T-helper 17 cell (primary cell): ENCODE results near the gene VSIR. TPM values are rescaled to one million over a fixed set of nuclear protein-coding genes. Genes with fewer than 3 reads are reported as not detected.

ENCODE experiments used
- ATAC-seq: fragments of 150-1000 bp; cut with Tn5 transposase; 2 replicates; pipeline ENCODE4 v1.10.0; 2021; ENCODE audit warnings: mild to moderate bottlenecking, moderate library complexity
- DNase-seq, 3 donors: peaks; one replicate each; pipeline versions ENCODE4 v3.0.0 to v3.0.0-alpha.2; 2020 to 2021
- H3K9me3 ChIP-seq: one replicate; pipeline ENCODE4 v1.7.0; 2013; ENCODE audit warnings: low read length, mild to moderate bottlenecking; ENCODE audit not compliant: control insufficient read depth, poor library complexity, severe bottlenecking
- H3K27ac Mint-ChIP-seq: one replicate; pipeline ENCODE4 v1.8.0; 2022; ENCODE audit warnings: mild to moderate bottlenecking, moderate library complexity, mixed read lengths
- H3K27me3 Mint-ChIP-seq: one replicate; pipeline ENCODE4 v1.8.0; 2022; ENCODE audit warnings: mixed read lengths
- H3K36me3 Mint-ChIP-seq: one replicate; pipeline ENCODE4 v1.8.0; 2022; ENCODE audit warnings: low read depth, mixed read lengths
- H3K4me1 Mint-ChIP-seq: one replicate; pipeline ENCODE4 v1.8.0; 2022; ENCODE audit warnings: mild to moderate bottlenecking, mixed read lengths
- H3K4me3 Mint-ChIP-seq: one replicate; pipeline ENCODE4 v1.8.0; 2022; ENCODE audit warnings: mild to moderate bottlenecking, moderate library complexity, mixed read lengths
- total RNA-seq, 4 donors: library from RNA in 2 of 4; stranded (reverse) in 2 of 4; gene quantifications; one replicate each; pipeline ENCODE4 v1.2.3 and lab custom pipeline; 2022 to 2026

Gene VSIR
- total RNA-seq, 2 donors from 2014 or later = 119 to 124 TPM

DNA sequence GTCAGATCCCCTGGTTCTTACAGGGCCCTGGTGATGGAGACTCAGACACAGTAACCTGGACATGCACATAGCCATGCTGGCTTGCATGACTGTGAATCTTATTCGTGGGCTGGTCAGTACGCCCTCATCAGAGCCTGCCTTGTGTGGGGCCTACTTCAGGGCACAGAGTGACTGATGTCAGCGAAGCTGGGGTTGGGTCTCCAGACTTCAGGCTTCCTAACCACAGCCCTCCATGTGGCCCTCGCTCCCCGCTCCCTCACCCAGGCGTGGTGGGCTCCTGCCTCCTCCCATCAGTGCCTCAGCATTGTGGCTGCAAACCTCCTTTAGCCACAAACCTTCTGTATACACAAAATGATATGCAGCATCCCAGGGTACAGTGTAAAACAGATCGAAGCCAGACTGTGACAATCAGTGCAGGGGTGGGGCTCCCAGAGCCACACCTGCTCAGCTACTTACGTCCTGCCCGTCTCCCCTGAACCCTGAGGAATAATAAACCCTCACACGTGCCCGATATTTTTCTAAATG, 46.7 kb downstream of the VSIR start:
- ATAC-seq (peak; percentile 64), DNase-seq (peak in 1 of 3 donors; percentile 31)
- Mint-ChIP-seq H3K4me1 (peaks cover 56% of the 10 kb centered on the region), H3K27me3 (no peaks in the 10 kb centered on the region), H3K36me3 (peaks cover 2% of the 10 kb centered on the region), H3K4me3 (peak overlapping the region; percentile 79), H3K27ac (peak overlapping the region; percentile 94)
- no peaks in the 10 kb centered on the region for H3K9me3 ChIP-seq

DNA sequence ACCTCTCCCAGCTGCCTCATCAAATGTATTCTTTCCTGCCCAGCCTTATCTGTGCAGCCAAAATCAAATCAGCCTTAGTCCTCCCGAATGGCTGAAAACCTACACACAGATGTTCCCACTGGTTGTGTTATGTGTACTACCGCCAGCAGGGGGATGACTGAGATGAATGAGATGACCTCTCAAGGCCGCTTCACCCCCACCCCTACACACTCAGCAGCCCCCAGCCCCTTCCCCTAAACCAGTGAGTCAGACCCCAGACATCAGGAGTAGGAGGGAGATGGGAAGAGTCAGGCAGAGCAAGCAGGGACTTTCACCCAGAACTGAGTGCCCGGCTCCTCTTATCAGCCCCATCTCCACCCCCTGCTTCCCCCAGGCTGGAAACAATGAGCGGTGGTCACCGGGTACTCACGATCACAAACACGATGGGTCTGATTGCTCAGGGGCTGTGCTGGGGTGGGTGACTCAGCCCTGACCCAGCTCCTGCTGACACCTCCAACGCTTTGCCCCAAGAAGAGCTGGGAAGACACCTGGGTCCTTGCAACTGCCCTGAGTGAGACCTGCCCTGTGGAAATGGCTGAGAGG, 47.2 kb downstream of the VSIR start:
- no peaks in the 10 kb centered on the region for H3K9me3 ChIP-seq
- Mint-ChIP-seq H3K27me3 (no peaks in the 10 kb centered on the region), H3K4me3 (peak overlapping the region; percentile 79), H3K36me3 (peaks cover 2% of the 10 kb centered on the region), H3K4me1 (peaks cover 57% of the 10 kb centered on the region), H3K27ac (peak overlapping the region; percentile 94)
- DNase-seq = peak in 1 of 3 donors; percentile 46
- ATAC-seq = no peak

DNA sequence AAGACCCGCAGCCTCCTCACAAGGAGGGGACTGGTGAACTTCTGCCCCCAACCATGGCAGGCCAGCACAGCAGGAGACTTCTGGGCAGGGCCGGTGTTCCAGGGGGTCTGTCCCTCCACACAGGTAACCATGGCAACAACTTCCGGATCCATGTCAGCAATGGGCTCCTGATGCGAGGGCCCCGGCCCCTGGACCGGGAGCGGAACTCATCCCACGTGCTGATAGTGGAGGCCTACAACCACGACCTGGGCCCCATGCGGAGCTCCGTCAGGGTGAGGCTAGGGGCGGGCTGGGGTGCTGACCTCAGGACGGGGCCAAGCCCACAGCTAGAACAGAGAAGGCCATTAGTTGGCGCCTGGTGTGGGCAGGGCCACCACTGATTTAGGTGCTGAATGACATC, 48.1 kb downstream of the VSIR start:
- peak overlapping the region; percentile 79 for H3K4me3 Mint-ChIP-seq

DNA sequence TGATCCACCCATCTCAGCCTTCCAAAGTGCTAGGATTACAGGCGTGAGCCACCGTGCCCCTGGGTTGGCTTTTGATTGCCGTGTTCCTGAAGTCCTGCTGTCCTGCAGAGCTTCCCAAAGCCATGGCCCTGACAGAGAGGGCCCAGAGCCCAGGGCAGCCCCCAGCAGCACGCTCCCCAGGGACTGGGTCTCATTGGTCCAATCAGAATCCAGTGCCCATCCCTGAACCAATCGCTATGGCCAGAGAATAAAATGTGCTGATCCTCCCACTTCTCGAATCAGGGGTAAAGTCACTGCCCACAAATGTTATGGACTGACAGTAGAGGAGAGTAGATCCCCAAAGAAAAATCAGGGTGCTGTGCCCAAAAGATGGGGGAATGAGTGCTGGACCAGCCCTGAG, 48.8 kb downstream of the VSIR start:
- H3K27ac Mint-ChIP-seq = peak overlapping the region; percentile 94

More for the DNA sequence above, 48.1 kb downstream of the VSIR start:
- H3K9me3 ChIP-seq = no peaks in the 10 kb centered on the region
- H3K4me1 Mint-ChIP-seq = peaks cover 59% of the 10 kb centered on the region
- ATAC-seq (no peak), DNase-seq (no peak)
- peak overlapping the region; percentile 94 for H3K27ac Mint-ChIP-seq
- H3K36me3 Mint-ChIP-seq = peaks cover 2% of the 10 kb centered on the region
- H3K27me3 Mint-ChIP-seq = no peaks in the 10 kb centered on the region

DNA sequence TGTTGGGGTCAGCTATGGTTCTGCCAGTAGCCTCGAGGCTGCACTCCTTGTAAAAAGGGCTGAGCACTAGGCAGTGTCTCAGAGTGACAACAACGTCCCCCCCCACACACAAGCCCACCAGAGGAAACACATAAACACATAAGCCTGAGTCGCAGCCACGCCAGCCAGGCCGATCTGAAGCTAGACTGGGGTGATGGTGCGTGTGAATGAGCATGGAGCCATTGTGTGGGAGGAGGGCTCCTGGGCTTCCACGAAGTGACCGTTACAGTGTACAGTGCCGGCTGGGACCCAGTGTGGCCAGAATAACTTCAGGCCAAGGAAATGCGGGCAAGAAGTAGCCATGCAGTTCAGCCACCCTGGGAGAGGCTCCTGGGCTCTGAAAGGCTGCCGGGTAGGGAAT, 50.0 kb downstream of the VSIR start:
- no peak for ATAC-seq
- no peak for DNase-seq
- Mint-ChIP-seq H3K27ac (peak overlapping the region; percentile 34), H3K36me3 (peaks cover 2% of the 10 kb centered on the region), H3K4me3 (no peak overlapping the region), H3K27me3 (no peaks in the 10 kb centered on the region), H3K4me1 (peaks cover 50% of the 10 kb centered on the region)
- no peaks in the 10 kb centered on the region for H3K9me3 ChIP-seq

More for the DNA sequence above, 48.8 kb downstream of the VSIR start:
- Mint-ChIP-seq H3K4me3 (no peak overlapping the region), H3K36me3 (peaks cover 2% of the 10 kb centered on the region), H3K4me1 (peaks cover 59% of the 10 kb centered on the region), H3K27me3 (no peaks in the 10 kb centered on the region)
- no peaks in the 10 kb centered on the region for H3K9me3 ChIP-seq
- ATAC-seq (no peak), DNase-seq (no peak)

DNA sequence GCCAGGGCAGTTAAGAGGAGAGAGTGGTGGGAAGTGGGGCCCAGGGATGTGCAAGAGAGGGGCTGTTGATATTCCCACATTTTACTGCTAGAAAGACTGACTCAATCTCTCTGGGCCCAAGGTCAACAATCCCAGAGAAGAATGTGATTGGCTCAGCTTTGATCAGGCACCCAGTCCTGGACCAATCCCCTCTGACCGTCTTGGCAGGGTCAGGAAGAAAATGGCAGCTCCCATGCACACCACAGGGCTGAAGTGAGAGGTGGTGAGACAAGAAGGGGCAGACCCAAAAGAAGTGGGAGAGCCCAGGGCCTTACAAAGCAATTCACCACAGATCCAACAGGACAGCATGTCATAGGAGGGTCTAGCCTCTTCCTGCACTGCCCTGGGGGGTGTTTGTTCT, 50.5 kb downstream of the VSIR start:
- Mint-ChIP-seq H3K4me3 (no peak overlapping the region), H3K27me3 (no peaks in the 10 kb centered on the region), H3K27ac (peak overlapping the region; percentile 34), H3K4me1 (peaks cover 49% of the 10 kb centered on the region), H3K36me3 (peaks cover 2% of the 10 kb centered on the region)
- DNase-seq (no peak), ATAC-seq (no peak)
- H3K9me3 ChIP-seq = no peaks in the 10 kb centered on the region

DNA sequence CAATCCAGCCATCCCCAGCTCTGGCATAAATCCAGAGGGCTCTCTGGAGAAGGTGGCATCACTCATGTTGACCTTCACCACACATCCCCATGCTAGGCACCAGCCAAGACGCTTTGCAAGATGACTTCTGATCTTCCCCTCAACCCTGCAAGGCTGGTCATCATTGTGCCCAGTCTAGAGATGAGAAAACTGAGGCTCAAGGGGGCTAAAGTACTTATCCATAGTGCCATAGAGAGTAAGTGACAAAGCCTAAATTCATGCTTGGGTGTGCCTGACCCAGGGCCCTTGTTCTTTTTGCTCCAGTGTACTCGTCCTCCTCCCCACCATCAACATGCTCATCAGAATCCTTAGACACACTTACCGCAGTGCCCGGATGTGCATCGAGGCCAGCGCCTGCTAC, 52.0 kb downstream of the VSIR start:
- no peaks in the 10 kb centered on the region for H3K27me3 Mint-ChIP-seq
- H3K27ac Mint-ChIP-seq = no peak overlapping the region
- no peaks in the 10 kb centered on the region for H3K9me3 ChIP-seq
- H3K4me1 Mint-ChIP-seq = peaks cover 39% of the 10 kb centered on the region
- H3K4me3 Mint-ChIP-seq = no peak overlapping the region
- H3K36me3 Mint-ChIP-seq = peaks cover 2% of the 10 kb centered on the region
- ATAC-seq (no peak), DNase-seq (no peak)

DNA sequence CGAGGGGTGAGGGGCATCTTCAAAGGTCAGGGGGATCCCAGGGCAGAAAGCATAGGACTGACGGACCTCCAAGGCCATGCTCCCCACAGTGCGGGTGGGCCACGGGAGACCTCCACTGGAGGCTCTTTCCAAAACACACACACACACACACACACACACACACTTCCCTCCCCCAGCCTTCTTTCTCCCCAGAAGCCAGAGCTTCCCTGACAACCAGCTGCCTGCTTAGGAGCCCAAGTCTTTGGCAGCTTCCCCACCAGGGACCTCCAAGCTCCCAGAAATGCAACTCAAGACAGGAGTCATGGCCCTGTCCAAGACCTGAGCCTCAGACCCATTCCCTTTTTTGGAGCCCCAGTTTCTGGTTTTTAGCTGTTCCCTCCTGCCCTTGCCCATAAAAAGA, 53.0 kb downstream of the VSIR start:
- Mint-ChIP-seq H3K36me3 (peaks cover 2% of the 10 kb centered on the region), H3K27me3 (no peaks in the 10 kb centered on the region)
- DNase-seq = no peak

DNA sequence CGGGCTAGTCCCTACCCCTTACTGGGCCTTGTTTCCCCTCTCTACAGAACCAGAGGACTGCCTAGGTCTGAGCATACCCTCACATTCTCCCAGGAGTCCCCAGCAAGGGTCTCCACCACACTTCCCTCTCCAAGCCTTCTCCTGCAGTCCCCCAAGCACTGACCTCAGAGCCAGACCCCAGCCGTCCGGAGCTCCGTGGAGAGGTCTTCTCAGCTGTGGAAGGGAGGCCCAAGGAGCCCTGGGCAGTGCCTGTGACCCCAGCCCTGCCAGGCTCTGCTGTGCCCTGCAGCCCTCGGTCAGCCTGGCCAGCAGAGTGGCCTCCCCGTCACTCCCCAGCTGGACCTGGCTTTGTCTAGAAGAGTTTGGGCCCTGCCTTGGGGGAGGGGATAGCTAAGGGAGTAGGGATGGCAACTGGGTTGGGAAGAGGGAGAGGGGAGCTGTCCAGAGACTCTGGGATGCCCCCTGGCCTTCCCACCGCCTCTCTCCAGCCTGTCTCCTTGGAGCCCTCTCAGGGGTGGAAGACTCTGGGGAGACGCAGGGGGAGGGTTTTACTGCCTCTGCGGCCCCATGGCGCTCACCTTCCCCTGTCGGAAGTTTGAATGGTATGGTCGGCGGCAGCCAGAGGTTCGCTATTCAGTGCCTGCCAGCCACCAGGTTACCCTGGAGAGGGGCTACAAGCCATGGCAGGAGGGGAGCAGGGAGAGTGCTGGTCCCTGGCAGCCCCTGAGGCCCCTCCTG, 53.7 kb downstream of the VSIR start, which contains the start of gene C10orf105:
Gene C10orf105 (minus strand): TSS at position 315 of the 738 bp plus-strand sequence. CDS start 3,441 bp downstream, outside the sequence.
- Mint-ChIP-seq H3K4me1 (peaks cover 41% of the 10 kb centered on the region), H3K27ac (peak within 1 kb of the TSS; percentile 66), H3K27me3 (no peaks in the 10 kb centered on the region), H3K4me3 (no peak within 1 kb of the TSS), H3K36me3 (peaks cover 2% of the 10 kb centered on the region)
- ATAC-seq = no peak
- H3K9me3 ChIP-seq = no peaks in the 10 kb centered on the region
- no peak for DNase-seq

More for the DNA sequence above, 53.0 kb downstream of the VSIR start:
- peak overlapping the region; percentile 66 for H3K27ac Mint-ChIP-seq
- no peak overlapping the region for H3K4me3 Mint-ChIP-seq
- peaks cover 39% of the 10 kb centered on the region for H3K4me1 Mint-ChIP-seq
- ATAC-seq = no peak
- no peaks in the 10 kb centered on the region for H3K9me3 ChIP-seq

DNA sequence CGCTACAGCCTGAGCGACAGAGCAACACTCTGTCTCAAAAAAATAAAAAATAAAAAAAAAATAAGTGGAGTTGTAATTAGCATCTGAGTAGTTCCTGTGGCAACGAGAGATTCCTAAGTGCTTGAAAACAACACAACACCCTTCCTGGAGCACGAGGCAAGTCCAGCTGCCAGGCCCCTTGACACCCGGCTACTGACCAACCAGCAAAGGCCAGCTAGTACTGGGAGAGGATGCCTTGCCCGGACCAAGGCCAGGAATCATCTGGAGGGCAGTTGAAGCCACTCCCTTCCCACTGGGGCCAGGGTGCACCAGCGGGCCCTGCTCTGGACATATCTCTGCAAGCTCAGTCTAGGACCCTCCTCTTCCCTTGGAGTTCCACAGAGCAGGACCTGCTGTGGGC, 54.3 kb downstream of the VSIR start:
- H3K9me3 ChIP-seq = no peaks in the 10 kb centered on the region
- Mint-ChIP-seq H3K27me3 (no peaks in the 10 kb centered on the region), H3K27ac (peak overlapping the region; percentile 24), H3K36me3 (peaks cover 2% of the 10 kb centered on the region), H3K4me1 (peaks cover 44% of the 10 kb centered on the region), H3K4me3 (no peak overlapping the region)
- no peak for DNase-seq
- ATAC-seq = no peak

DNA sequence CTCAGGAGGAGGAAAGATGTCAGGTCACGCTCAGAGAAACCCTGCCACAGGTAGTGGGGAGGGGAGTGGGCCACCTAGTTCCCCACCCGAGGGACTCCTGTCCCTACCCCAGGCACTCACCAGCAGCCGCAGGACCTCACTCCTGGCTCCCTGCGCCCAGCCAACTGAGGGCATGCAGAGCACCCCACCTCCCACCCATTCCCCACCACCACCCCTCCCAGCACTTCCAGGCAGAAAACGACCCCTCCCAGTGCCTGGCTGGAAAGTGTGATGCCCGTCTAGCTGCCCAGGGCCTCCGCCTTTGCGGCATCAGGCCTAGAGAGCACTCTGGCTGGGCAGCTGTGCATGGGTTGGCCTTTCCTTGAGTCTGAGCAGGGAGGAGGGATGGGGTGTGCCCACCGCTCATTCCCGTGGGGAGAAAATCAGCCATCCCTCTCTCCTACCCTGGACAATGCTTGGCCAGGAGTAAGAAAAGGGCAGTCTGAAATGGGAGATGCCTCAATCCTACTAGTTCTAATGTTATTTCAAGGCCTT, 55.1 kb downstream of the VSIR start:
- no peak for ATAC-seq
- DNase-seq = no peak
- H3K4me3 Mint-ChIP-seq = no peak overlapping the region
- peaks cover 2% of the 10 kb centered on the region for H3K36me3 Mint-ChIP-seq
- H3K4me1 Mint-ChIP-seq = peaks cover 49% of the 10 kb centered on the region
- peak overlapping the region; percentile 24 for H3K27ac Mint-ChIP-seq
- H3K27me3 Mint-ChIP-seq = no peaks in the 10 kb centered on the region
- H3K9me3 ChIP-seq = no peaks in the 10 kb centered on the region

DNA sequence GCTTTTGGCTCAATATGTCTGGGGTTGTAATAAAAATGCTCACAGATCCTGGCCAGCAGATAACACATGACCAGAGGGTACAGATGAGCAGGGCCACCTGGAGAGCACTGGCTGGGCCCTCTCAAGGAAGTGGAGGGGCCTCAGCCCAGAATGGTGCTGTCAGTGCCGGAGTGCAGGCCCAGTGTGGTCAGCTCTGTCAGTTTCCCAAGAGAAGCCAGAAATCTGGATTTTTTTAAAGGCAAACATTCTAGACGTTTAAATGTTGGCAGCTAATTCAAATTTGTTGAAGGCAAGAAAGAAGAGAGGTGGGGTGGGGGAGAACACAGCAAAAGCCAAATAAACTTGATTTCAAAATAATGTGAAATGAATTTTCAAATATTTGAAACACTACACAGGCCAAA, 55.8 kb downstream of the VSIR start:
- Mint-ChIP-seq H3K4me3 (peak overlapping the region; percentile 50), H3K27ac (peak overlapping the region; percentile 24), H3K4me1 (peaks cover 51% of the 10 kb centered on the region), H3K27me3 (no peaks in the 10 kb centered on the region), H3K36me3 (peaks cover 2% of the 10 kb centered on the region)
- DNase-seq (no peak), ATAC-seq (no peak)
- H3K9me3 ChIP-seq = no peaks in the 10 kb centered on the region

DNA sequence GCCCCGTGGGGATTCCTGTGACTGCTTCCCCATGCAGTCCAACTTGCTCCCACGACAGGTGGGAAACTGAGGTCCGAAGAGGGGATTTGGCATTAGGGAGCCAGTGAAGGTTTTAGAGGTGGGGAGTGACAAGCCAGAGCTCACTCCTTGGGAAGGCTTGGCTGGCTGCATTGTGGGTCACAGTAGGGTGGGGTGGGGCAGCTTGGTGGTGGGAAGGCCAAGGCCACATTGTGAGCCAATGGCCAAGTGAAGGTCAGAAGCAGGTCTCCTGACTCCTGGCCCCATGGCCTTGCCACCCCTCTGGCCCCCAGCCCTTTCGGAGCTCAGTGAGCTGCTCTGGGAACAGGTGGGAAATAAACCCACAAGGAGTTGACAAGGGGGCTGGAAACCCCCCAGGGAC, 56.3 kb downstream of the VSIR start:
- peak overlapping the region; percentile 28 for H3K4me3 Mint-ChIP-seq
- H3K4me1 Mint-ChIP-seq = peaks cover 48% of the 10 kb centered on the region

More for the DNA sequence above, 56.3 kb downstream of the VSIR start:
- no peak for DNase-seq
- no peaks in the 10 kb centered on the region for H3K9me3 ChIP-seq
- no peaks in the 10 kb centered on the region for H3K27me3 Mint-ChIP-seq
- H3K36me3 Mint-ChIP-seq = peaks cover 2% of the 10 kb centered on the region
- no peak for ATAC-seq
- H3K27ac Mint-ChIP-seq = no peak overlapping the region
